GM10847 (cell line): ENCODE results near the gene UNC5A.

Source experiments
- POLR2A ChIP-seq: IDR thresholded peaks from 2 replicates; pipeline ENCODE4 v1.6.1; 2011; ENCODE audit not compliant: insufficient read length; ENCODE audit errors: extremely low read depth

The UNC5A gene

GRCh38 chr5:176868731-176869130, 58.4 kb downstream of the UNC5A start:
- no peak for TF ChIP-seq POLR2A

- no peak for TF ChIP-seq POLR2A
These were observed 59.2 kb downstream of the UNC5A start for GRCh38 chr5:176869501-176870109.

GRCh38 chr5:176870110-176870591, 59.8 kb downstream of the UNC5A start:
- TF ChIP-seq POLR2A = no peak

GRCh38 chr5:176873541-176874172, 63.3 kb downstream of the UNC5A start:
- TF ChIP-seq POLR2A = no peak

- no peak for TF ChIP-seq POLR2A
These were observed 63.9 kb downstream of the UNC5A start for GRCh38 chr5:176874198-176874780.

- TF ChIP-seq POLR2A = no peak
These were observed 64.7 kb downstream of the UNC5A start for GRCh38 chr5:176875014-176875550.

GRCh38 chr5:176875783-176876505, 65.6 kb downstream of the UNC5A start:
- TF ChIP-seq POLR2A = no peak

GRCh38 chr5:176876506-176877431, 66.4 kb downstream of the UNC5A start:
- no peak for TF ChIP-seq POLR2A

- no peak for TF ChIP-seq POLR2A
These were observed 67.5 kb downstream of the UNC5A start for GRCh38 chr5:176877793-176878331.

- TF ChIP-seq POLR2A = no peak
These were observed 68.1 kb downstream of the UNC5A start for GRCh38 chr5:176878463-176878862.

- TF ChIP-seq POLR2A = no peak
These were observed 68.7 kb downstream of the UNC5A start for GRCh38 chr5:176878906-176879662.

GRCh38 chr5:176879663-176880361, 69.5 kb downstream of the UNC5A start:
- TF ChIP-seq POLR2A = no peak

- TF ChIP-seq POLR2A = no peak
These were observed 70.1 kb downstream of the UNC5A start for GRCh38 chr5:176880366-176881020.
